HEK293 (cell line): Measurements from ENCODE around the gene KCTD6.

Source experiments
- REST ChIP-seq: fragments of 450-650 bp; formaldehyde crosslinking; IDR thresholded peaks from 2 replicates; pipeline ENCODE4 v1.5.1; 2016; ENCODE audit warnings: missing biosample characterization, missing genetic modification characterization
- TCF7L2 ChIP-seq: IDR thresholded peaks from 2 replicates; pipeline ENCODE4 v1.6.1; 2011; ENCODE audit warnings: low read depth, mild to moderate bottlenecking, inconsistent platforms, low read length, moderate library complexity, borderline replicate concordance
- ZNF140 ChIP-seq: fragments of 450-650 bp; formaldehyde crosslinking; IDR thresholded peaks from 2 replicates; pipeline ENCODE4 v1.5.1; 2016; ENCODE audit warnings: missing biosample characterization, missing genetic modification characterization
- ZNF2 ChIP-seq: fragments of 450-650 bp; formaldehyde crosslinking; IDR thresholded peaks from 2 replicates; pipeline ENCODE4 v1.5.1; 2016; ENCODE audit warnings: missing biosample characterization, missing genetic modification characterization
- TF ChIP-seq, protein P1 (sequence below): fragments of 450-650 bp; formaldehyde crosslinking; IDR thresholded peaks from 2 replicates; pipeline ENCODE4 v1.5.1; 2016; ENCODE audit warnings: missing biosample characterization, missing genetic modification characterization

- TF ChIP-seq, protein P1, sequence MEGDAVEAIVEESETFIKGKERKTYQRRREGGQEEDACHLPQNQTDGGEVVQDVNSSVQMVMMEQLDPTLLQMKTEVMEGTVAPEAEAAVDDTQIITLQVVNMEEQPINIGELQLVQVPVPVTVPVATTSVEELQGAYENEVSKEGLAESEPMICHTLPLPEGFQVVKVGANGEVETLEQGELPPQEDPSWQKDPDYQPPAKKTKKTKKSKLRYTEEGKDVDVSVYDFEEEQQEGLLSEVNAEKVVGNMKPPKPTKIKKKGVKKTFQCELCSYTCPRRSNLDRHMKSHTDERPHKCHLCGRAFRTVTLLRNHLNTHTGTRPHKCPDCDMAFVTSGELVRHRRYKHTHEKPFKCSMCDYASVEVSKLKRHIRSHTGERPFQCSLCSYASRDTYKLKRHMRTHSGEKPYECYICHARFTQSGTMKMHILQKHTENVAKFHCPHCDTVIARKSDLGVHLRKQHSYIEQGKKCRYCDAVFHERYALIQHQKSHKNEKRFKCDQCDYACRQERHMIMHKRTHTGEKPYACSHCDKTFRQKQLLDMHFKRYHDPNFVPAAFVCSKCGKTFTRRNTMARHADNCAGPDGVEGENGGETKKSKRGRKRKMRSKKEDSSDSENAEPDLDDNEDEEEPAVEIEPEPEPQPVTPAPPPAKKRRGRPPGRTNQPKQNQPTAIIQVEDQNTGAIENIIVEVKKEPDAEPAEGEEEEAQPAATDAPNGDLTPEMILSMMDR (tag by site-specific recombination): no peak
- no peak for TF ChIP-seq ZNF2 (tag by site-specific recombination)
- no peak for TF ChIP-seq TCF7L2
- no peak for TF ChIP-seq ZNF140 (tag by site-specific recombination)
- no peak for TF ChIP-seq REST
These were observed 3.2 kb downstream of the KCTD6 start for GRCh38 chr3:58495101-58495500.
